ENCODE data around the gene BCKDK. TPM values are rescaled to one million over a fixed set of nuclear protein-coding genes. Genes with fewer than 3 reads are reported as not detected.
A peak's percentile ranks its signal among the peaks of the same experiment; 100 is the strongest.

BCKDK gene
- total and polyA plus RNA-seq, 2 of the 13 experiments (the other 11 are each of a cell fraction or from before 2014, with no cell fraction given), result 24.9 to 42.6 TPM

DNA sequence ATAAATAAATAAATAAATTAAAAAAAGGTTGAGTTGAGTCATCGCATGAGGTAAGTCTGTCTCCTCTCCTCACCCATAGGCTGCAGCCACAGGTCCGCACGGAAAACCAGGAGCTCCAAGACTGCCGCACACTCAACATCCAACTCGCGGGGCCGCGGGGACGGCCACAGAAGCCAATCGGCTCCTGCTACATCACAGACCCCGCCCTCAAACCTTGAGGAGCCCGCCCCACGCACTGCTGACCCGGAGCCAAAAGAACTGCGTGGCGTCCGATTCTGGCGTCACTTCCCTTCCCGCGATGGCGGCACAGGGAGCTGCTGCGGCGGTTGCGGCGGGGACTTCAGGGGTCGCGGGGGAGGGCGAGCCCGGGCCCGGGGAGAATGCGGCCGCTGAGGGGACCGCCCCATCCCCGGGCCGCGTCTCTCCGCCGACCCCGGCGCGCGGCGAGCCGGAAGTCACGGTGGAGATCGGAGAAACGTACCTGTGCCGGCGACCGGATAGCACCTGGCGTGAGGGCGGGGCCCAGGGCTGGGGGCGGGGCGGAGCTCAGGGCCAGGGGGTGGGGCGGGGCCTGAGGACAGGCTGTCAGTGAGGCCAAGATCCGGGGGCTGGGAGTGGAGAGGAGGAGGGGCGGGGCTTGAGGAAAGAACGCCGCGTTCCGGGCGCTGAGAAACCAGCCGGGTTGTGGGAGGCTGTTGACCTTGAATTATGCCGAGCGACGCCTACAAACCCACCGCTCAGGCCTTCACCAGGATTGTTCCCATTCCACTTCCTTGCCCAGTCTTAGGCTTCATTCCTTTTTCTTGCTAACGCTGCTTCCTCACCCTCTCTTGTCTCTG, 9.4 kb downstream of the BCKDK start, which contains the start of gene KAT8 (continued):
- no peak for TF ChIP-seq LBX2 (CRISPR knock-in tag; IDR thresholded peaks at IDR 0.05; ENCODE audit: borderline replicate concordance)
- TF ChIP-seq ZBTB49 (CRISPR knock-in tag; IDR thresholded peaks at IDR 0.05; ENCODE audit: borderline replicate concordance), result peak; percentile 91; the same call in 1 of the 2 replicates
- TF ChIP-seq MXD3 (CRISPR knock-in tag; IDR thresholded peaks at IDR 0.05), result peak; percentile 69
- no peak for TF ChIP-seq RNF2 (conservative IDR thresholded peaks at IDR 0.05; ENCODE audit: low read depth)
- no peak for TF ChIP-seq GPN1 (CRISPR knock-in tag; IDR thresholded peaks at IDR 0.05; ENCODE audit: borderline replicate concordance)
- TF ChIP-seq ZKSCAN8 (CRISPR knock-in tag; IDR thresholded peaks at IDR 0.05; ENCODE audit: borderline replicate concordance), result 0 out of 2 replicates have a peak, but pooled peaks have one; percentile 78
- TF ChIP-seq POGZ (CRISPR knock-in tag; IDR thresholded peaks at IDR 0.05), result 0 out of 2 replicates have a peak, but pooled peaks have one; percentile 22
- TF ChIP-seq, protein P1, sequence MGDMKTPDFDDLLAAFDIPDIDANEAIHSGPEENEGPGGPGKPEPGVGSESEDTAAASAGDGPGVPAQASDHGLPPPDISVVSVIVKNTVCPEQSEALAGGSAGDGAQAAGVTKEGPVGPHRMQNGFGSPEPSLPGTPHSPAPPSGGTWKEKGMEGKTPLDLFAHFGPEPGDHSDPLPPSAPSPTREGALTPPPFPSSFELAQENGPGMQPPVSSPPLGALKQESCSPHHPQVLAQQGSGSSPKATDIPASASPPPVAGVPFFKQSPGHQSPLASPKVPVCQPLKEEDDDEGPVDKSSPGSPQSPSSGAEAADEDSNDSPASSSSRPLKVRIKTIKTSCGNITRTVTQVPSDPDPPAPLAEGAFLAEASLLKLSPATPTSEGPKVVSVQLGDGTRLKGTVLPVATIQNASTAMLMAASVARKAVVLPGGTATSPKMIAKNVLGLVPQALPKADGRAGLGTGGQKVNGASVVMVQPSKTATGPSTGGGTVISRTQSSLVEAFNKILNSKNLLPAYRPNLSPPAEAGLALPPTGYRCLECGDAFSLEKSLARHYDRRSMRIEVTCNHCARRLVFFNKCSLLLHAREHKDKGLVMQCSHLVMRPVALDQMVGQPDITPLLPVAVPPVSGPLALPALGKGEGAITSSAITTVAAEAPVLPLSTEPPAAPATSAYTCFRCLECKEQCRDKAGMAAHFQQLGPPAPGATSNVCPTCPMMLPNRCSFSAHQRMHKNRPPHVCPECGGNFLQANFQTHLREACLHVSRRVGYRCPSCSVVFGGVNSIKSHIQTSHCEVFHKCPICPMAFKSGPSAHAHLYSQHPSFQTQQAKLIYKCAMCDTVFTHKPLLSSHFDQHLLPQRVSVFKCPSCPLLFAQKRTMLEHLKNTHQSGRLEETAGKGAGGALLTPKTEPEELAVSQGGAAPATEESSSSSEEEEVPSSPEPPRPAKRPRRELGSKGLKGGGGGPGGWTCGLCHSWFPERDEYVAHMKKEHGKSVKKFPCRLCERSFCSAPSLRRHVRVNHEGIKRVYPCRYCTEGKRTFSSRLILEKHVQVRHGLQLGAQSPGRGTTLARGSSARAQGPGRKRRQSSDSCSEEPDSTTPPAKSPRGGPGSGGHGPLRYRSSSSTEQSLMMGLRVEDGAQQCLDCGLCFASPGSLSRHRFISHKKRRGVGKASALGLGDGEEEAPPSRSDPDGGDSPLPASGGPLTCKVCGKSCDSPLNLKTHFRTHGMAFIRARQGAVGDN (CRISPR knock-in tag; IDR thresholded peaks at IDR 0.05), result peak; percentile 88
- no peak for TF ChIP-seq IKZF4 (CRISPR knock-in tag; IDR thresholded peaks at IDR 0.05; ENCODE audit: borderline replicate concordance, low read depth, not compliant biosample characterization)
- TF ChIP-seq ZNF570 (CRISPR knock-in tag; IDR thresholded peaks at IDR 0.05; ENCODE audit: borderline replicate concordance), result no peak; the same call in 1 of the 2 replicates
- TF ChIP-seq HCFC1 (IDR thresholded peaks at IDR 0.05; ENCODE audit: low read depth, low read length), result peak; percentile 77
- TF ChIP-seq SCMH1 (CRISPR knock-in tag; IDR thresholded peaks at IDR 0.05; ENCODE audit: borderline replicate concordance), result no peak
- no peak for TF ChIP-seq ZNF17 (CRISPR knock-in tag; IDR thresholded peaks at IDR 0.05)
- TF ChIP-seq, protein P2, sequence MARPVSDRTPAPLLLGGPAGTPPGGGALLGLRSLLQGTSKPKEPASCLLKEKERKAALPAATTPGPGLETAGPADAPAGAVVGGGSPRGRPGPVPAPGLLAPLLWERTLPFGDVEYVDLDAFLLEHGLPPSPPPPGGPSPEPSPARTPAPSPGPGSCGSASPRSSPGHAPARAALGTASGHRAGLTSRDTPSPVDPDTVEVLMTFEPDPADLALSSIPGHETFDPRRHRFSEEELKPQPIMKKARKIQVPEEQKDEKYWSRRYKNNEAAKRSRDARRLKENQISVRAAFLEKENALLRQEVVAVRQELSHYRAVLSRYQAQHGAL (CRISPR knock-in tag; IDR thresholded peaks at IDR 0.05; ENCODE audit: not compliant biosample characterization), result no peak
- TF ChIP-seq ZNF564 (CRISPR knock-in tag; IDR thresholded peaks at IDR 0.05), result 0 out of 2 replicates have a peak, but pooled peaks have one; percentile 38
- TF ChIP-seq NR2F2 (IDR thresholded peaks at IDR 0.05; ENCODE audit: borderline replicate concordance, low read depth), result peak; percentile 34; the same call in 1 of the 2 replicates
- peak; percentile 88 for TF ChIP-seq PHF8 (CRISPR knock-in tag; IDR thresholded peaks at IDR 0.05)
- TF ChIP-seq HMG20B (CRISPR knock-in tag; conservative IDR thresholded peaks at IDR 0.05), result 0 out of 2 replicates have a peak, but pooled peaks have one; percentile 11
- no peak for TF ChIP-seq IKZF1 (IDR thresholded peaks at IDR 0.05)
- 0 out of 2 replicates have a peak, but pooled peaks have one; percentile 66 for TF ChIP-seq SMYD3 (CRISPR knock-in tag; IDR thresholded peaks at IDR 0.05)
- TF ChIP-seq RBM39 (IDR thresholded peaks at IDR 0.05; ENCODE audit: low read depth, low read length, poor library complexity, severe bottlenecking), result peak; percentile 97
